Kidney epithelial cell (primary cell): ENCODE measurements around the gene MBNL2. TPM values are rescaled to one million over a fixed set of nuclear protein-coding genes. Genes with fewer than 3 reads are reported as not detected.

Source experiments
- DNase-seq: peaks from one replicate; pipeline ENCODE4 v3.0.0-alpha.2; 2010; ENCODE audit warnings: low read depth
- H3K27me3 ChIP-seq: 2 replicates; pipeline ENCODE4 v1.6.0; 2011; ENCODE audit warnings: low read length; ENCODE audit not compliant: control insufficient read depth, insufficient read depth
- H3K36me3 ChIP-seq: 2 replicates; pipeline ENCODE4 v1.5.1; 2011; ENCODE audit warnings: low read length; ENCODE audit not compliant: control insufficient read depth, insufficient read depth
- H3K4me3 ChIP-seq: 2 replicates; pipeline ENCODE4 v1.5.1; 2011; ENCODE audit warnings: low read depth, mild to moderate bottlenecking, control low read depth, low read length
- total RNA-seq: library from RNA; depleted of rRNA; stranded (reverse); fragments of >200 nt; gene quantifications from 2 replicates; pipeline ENCODE4 v1.2.3, GENCODE V29; 2015
- TF ChIP-seq, protein P1 (sequence below): IDR thresholded peaks from 2 replicates; pipeline ENCODE4 v1.5.1; 2011; ENCODE audit warnings: mild to moderate bottlenecking, moderate library complexity, low read length, control low read depth, inconsistent platforms; ENCODE audit not compliant: insufficient read depth, poor library complexity, severe bottlenecking

Gene MBNL2
- total RNA-seq, 1 donor from 2014 or later = 42.4 TPM

DNA sequence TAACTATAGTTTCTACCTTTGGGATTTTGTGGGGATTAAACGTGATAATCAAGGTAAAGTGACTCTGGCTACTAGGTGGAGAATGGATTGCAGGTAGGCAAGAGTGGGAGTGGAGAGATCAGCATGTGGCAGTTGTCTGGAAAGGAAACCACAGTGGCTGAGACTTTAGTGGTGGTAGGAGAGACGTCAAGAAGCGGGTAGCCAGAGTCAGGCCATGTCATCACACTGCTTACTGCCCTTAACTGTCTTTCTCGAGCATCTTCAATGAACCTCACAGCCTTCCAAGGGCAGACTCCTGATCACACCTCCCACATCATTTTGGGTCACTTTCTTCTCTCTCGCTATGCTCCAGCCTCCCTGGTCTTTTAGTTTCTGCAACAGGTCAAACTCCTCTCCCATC is 28.6 kb upstream of the MBNL2 start:
- Histone ChIP-seq H3K4me3 (no peak overlapping the region), H3K36me3 (no peaks in the 10 kb centered on the region), H3K27me3 (no peaks in the 10 kb centered on the region)
- TF ChIP-seq, protein P1, sequence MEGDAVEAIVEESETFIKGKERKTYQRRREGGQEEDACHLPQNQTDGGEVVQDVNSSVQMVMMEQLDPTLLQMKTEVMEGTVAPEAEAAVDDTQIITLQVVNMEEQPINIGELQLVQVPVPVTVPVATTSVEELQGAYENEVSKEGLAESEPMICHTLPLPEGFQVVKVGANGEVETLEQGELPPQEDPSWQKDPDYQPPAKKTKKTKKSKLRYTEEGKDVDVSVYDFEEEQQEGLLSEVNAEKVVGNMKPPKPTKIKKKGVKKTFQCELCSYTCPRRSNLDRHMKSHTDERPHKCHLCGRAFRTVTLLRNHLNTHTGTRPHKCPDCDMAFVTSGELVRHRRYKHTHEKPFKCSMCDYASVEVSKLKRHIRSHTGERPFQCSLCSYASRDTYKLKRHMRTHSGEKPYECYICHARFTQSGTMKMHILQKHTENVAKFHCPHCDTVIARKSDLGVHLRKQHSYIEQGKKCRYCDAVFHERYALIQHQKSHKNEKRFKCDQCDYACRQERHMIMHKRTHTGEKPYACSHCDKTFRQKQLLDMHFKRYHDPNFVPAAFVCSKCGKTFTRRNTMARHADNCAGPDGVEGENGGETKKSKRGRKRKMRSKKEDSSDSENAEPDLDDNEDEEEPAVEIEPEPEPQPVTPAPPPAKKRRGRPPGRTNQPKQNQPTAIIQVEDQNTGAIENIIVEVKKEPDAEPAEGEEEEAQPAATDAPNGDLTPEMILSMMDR = no peak
- no peak for DNase-seq

DNA sequence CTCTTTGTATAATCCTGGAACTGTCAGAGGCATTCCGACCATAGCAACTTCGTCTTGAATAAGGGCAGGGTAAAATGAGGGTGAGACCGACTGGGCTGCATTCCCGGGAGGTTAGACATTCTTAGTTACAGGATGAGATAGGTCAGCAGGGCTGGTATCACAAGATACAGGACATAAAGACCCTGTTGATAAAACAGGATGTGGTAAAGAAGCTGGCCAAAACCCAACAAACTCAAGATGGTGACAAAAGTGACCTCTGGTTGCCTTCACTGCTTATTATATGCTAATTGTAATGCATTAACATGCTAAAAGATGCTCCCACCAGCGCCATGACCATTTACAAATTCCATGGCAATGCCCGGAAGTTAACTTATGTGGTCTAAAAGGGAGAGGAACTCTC is 27.7 kb upstream of the MBNL2 start:
- DNase-seq = peak; percentile 41
- Histone ChIP-seq H3K27me3 (no peaks in the 10 kb centered on the region), H3K36me3 (no peaks in the 10 kb centered on the region), H3K4me3 (no peak overlapping the region)
- TF ChIP-seq, protein P1 = no peak

DNA sequence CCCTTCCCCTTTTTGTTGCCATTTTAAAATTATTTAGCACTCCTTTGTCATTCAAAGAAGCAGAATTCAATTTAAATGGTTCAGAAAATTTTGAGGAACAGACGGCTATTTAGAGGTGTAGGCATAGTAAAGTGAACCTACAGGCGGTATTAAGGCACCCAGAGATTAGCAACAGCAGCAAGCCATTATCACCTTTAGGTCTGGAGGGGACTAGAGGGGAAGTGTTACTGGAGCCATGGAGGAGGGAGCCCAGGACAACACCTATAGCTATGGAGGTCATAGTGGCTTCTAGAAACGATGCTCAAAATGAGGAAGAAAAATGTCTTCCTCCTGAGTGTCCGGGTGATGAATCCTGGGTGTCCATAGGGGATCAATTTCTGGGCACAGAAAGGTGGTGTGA is 25.8 kb upstream of the MBNL2 start:
- Histone ChIP-seq H3K4me3 (no peak overlapping the region), H3K27me3 (no peaks in the 10 kb centered on the region), H3K36me3 (no peaks in the 10 kb centered on the region)
- TF ChIP-seq, protein P1 = no peak
- no peak for DNase-seq

DNA sequence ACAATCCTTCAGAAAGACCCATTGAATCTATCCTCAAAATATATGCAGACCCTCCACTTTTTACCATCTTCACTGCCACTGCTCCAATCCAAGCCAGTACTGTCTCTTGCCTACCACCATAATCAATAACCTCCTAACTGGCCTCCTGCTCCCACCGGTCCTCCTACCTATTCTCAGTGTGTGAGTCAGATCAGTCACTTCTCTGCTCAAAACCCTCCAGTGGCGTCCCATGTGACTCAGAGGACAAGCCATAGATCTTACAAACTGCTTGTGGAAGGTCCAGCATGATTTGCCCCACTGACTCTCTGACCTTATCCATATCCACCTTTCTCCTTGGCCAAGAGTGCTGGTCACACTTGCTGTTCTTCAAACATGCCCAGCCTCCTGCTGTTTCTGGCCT is 23.4 kb upstream of the MBNL2 start:
- no peak for DNase-seq
- no peaks in the 10 kb centered on the region for H3K36me3 ChIP-seq
- no peak overlapping the region for H3K4me3 ChIP-seq
- TF ChIP-seq, protein P1 = no peak
- H3K27me3 ChIP-seq = no peaks in the 10 kb centered on the region

DNA sequence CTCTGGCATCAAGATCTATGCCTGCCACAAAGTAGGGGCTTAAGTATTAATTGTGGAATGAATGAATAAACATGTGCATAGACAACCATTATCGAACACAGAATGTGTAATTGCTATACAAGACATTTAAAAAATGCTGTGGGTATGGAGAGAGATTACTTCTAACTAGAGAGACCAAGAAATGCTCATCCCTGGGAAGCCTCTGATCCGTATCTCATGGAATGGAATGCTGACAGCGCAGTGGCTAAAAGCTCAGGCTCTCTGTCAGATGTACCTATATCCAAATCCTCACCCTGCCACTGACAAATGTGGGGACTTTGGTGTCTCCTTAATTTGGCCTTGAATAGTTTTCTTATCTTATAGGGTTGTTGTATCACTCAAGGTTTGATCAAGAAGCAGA is 22.7 kb upstream of the MBNL2 start:
- Histone ChIP-seq H3K27me3 (no peaks in the 10 kb centered on the region), H3K36me3 (no peaks in the 10 kb centered on the region), H3K4me3 (no peak overlapping the region)
- DNase-seq = no peak
- TF ChIP-seq, protein P1 = no peak

DNA sequence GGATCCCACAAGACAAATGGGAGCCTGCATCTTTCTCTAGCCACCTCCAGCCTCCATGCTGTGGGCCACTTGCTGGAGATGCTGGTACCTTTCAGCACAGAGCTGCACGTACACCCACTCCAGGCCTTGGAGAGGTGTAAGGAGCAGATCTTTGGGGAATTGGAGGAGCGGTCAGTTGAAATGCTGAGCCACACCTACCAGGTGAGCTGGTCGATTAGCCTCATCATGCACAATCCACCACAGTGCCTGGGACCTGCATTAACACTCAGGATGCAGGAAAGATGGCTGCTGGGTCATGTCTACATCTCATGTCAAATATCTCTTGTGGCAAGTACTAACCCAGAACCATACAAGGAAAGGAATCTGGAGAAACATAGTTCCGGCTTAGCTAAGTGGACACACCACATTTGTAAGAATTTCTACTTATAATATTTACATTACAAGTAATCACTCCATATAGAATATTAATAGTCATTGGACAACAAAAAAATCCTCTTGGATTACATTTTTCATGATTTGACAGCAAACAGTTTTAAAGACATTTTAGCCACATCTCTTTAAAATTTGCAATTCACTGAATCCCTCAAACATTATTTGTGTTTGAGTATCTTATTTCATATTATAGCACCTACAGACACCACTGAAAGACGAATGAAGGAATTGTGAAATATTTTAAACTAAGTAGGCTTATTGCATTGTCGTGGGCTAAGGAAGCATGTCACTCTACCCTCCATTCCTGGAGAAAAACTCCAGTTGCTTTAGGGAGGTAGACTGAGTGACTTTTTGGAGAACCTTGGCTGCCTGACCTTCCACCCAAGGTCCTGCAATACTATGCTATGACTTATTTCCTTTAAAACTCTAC is 21.8 kb upstream of the MBNL2 start:
- TF ChIP-seq, protein P1 = no peak
- Histone ChIP-seq H3K27me3 (no peaks in the 10 kb centered on the region), H3K36me3 (no peaks in the 10 kb centered on the region), H3K4me3 (no peak overlapping the region)
- DNase-seq = no peak
